GM21737 (cell line): ENCODE results near the gene FBXO15.

ENCODE experiments used
- ATAC-seq: cut with Tn5 transposase; IDR thresholded peaks from one replicate; pipeline ENCODE4 v1.9.1; 2021; ENCODE audit warnings: mild to moderate bottlenecking, moderate library complexity; ENCODE audit not compliant: unreplicated experiment

The FBXO15 gene

DNA sequence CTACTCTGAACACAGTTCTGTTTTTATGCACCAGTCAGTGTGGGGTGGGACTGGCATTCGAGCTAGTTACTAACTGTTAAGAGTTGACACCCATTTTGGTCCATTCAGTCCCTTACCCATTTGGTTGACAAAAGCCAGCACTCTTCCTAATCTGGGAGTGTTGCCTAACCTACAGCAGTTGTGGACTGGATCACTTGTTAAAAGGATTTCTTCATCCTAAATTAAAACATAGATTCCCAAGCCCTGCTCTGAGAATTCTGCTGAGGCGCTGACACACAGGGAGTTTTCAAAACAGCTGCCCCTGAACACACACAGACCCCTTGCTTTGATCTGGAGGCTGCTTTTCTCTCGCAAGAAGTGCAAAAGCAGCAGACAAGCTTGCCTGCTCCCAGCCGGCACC, 7.1 kb upstream of the FBXO15 start:
- no peak for ATAC-seq

DNA sequence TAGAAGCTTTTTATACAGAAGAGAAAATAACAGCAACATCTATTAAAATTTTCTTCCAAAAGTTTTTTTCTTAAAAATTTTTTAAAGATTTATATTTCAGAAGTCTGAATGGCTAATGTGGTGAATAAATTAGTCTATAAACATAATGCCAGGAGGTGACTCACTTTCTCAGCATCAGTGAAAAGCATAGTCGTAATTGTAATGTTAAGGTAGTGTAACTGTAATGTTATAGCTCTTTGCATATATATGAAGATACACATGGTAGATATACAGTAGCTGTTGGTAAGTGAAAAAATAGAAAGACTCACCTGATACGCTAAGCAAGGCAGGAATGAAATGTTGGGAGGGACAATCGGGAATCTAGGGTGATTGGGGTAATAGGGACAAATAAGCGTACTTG, 6.2 kb upstream of the FBXO15 start:
- no peak for ATAC-seq

DNA sequence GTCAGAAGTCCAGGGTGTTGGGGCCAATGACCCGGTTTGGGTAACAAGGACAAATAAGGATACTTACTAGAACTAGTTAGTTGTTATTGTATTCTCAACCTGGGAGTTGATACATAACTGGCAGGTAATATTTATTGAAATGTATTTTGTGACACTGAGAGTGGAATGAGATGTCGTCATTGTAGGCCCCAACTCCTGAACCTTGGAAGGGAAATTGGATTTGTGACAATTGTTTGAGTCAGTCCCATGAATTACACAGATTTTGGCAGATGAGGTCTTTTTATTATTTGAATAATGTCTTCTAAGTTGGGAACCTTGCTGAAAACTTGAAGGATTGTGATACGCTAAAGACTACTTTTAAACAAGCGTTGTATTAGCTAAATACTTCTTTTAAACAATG, 5.7 kb upstream of the FBXO15 start:
- ATAC-seq = no peak

DNA sequence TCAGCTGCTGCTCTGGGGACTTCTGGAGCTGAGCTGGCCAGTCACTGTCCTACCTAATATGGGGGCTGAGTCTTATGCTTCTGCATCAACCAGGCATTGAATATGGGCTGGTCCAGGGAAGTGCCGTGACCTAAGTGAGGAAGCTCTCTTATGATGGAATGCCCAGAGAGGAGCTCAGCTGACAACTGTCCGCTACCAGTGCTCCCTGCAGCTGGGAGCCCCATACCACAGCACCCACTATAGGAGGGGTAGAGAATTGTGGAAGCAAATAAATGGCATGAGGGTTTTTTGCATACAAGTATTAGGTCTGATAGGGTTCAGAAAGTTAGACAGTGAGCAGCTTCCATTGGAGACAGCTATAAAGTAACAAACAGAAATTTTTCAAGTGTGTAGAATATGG, 5.2 kb upstream of the FBXO15 start:
- ATAC-seq = no peak

DNA sequence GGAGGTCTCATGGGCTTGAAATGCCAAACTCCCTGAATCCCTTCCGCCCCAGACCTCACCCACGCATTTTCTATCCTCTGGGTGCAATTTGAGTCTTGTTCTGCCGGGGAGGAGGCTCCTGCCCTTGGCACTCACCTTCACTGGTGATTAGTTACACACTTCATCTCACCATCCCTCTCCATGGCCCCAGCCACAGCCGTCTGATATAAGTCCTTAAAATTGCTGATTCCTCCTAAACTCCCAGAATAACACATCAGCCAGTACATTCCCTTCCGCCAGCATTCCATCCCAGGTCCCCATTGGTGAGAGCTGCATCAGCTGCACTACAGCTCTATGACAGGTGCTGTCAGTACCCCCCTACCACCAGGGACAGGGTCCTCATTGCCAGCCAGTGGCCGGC, 4.6 kb upstream of the FBXO15 start:
- ATAC-seq = no peak

DNA sequence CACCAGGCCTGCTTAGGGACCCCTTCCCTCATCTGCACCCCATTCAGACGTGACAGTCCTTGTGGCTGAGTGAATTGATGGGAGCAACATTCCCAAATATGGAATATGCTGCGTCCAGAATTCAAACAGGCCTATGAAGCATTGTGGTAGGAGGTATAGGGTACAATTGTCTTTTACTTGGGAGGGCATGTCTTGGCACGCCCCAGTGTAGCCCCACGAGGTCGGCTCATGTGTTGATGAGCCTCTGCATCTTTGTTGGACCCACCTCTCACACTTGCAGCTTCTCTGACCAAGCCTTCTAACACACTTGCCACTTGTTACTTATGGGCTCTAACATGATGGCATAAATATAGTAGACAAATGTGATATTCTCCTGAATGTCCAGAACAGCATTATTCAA, 2.2 kb upstream of the FBXO15 start:
- no peak for ATAC-seq

DNA sequence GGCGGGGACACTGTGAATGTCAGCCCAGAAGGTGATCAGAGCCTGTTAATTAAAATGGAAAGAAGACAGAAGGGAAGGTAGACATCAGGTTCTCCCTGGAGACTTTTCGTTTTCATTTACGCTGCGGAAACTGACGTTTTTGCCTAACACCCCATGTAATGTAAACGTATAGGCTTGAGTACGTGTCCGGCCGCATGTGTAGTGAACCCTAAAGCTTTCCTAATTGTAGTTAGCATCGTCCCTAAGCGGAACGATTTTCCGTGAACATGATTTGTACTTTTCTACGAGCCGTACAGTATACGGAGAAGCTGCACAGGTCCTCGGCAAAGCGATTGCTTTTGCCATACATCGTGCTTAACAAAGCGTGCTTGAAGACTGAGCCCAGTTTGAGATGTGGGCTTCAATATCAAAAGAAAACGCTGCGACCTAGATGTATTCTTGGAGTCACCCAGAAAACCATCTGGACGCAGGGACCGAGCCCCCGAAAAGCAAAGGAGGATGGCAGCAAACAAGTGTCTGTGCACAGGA, 973 bp upstream of the FBXO15 start:
- ATAC-seq = no peak

DNA sequence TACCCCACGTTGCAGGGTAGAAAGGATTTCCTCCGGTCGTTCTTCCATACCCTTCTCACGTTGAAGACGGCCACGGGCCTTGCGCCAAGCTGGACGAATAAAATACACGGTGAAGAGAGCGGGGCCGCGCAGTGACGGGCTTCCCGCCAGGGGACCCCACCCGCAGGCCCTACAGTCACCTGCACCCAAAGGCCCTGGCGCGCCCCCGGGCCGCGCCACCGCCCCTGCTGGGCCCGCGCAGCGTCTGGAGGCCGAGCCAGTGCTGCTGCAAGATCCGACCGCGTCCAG, 199 bp downstream of the FBXO15 start:
- ATAC-seq = no peak

DNA sequence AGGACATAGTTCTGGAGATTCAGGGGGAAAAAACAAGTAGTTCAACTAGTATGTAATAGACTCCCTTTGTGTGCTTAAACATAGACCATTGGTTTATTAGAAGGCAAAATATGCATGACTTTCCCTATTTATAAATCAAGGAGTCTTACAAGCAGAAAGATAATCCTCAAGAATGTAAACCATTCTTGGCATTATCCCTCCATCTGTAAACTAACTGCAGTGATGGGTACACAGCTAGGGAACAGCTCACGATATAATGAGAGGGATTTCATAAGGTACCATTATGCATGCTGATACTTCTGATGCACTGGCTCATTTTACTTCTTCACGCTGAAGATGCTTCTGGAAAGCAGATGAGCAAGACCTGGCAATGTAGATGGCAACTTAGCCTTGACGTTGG, 878 bp downstream of the FBXO15 start:
- ATAC-seq = no peak

DNA sequence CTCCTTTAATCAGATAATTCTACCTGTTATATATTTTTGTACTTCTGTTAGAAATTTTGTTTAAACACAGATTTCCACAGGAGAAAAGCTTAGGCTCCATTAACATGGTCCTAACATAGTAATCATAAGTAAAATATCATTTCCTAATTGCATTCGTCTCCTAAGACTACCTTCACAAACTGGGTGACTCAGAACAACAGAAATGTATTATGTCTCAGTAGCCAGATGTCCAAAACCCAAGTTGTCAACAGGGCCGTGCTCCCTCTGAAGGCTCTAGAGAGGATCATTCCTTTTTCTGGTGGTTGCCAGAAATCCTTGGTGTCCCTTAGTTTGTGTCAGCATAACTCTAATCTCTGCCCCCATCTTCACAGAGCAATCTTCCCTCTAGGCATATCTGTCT, 5.4 kb downstream of the FBXO15 start:
- no peak for ATAC-seq

DNA sequence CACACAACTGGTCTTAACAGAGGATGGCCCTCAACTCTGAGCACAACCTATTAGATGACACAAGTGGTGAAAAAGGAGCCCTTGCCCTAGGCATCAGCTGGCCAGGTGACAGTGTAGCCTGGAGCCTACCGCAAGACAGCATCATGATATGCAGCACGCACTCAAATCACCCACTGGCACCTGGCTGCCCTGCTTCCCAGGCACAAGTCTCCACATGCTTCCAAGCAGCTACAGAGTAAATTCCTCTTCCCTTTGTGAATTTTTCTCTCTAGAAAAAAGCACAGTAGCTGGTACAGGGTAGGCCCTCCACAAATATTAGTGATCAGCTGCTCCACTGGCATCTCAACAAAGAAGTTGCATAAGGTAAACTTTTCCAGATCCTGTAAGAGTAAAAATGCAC, 6.0 kb downstream of the FBXO15 start:
- no peak for ATAC-seq

DNA sequence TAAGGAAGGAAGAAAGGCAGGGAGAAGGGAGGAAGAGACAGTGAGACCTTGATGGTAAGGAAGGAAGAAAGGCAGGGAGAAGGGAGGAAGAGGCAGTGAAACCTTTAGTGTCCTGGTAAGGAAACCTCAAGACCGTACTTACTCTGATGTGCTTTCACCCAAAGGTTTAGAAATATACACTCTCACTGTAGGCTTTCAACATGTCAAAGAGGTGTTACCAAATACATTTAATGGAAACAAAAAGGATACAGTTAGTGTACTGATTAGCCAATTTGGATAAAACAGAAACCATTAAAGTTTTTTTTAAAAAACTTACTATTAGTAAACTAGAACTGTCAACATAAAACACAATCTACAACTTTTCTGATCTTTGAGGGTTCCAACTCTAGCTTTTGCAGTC, 7.1 kb downstream of the FBXO15 start:
- ATAC-seq = no peak

DNA sequence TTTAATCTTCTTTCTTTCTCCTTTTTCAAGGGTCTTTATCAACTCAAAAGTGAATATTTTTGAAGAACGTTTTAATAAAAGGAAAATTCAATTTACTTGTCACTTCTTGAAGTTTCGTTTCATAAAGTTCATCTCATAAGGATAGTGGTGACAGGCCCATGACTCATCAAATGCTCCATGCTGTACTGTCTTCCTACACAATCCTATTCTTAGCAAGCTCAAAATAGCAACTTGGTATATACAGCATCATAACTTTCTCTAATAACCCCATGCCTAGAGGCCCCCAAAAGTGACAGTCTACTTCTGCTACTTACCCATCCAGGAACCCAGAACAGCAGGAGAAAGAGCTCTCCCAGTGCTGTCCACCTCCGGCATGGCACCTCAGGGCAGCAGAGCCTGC, 7.7 kb downstream of the FBXO15 start:
- no peak for ATAC-seq

DNA sequence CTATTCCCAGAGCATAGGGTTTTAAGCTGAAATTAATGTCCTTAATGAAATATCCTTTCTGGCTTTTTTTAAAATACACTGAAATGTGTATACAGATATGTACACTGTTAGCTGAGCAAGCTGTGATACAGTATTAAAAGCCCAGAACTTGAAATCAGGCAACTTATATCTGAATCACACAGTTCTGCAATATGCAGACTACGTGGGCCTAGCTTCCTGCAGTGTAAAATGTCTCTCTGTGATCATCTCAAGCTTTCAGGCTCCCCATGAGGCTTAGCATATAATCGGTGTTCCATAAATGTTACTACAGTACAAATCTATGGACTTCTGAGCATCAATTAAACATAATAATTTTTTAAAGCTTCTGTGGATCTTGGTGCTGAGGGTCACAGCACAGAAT, 8.2 kb downstream of the FBXO15 start:
- no peak for ATAC-seq

DNA sequence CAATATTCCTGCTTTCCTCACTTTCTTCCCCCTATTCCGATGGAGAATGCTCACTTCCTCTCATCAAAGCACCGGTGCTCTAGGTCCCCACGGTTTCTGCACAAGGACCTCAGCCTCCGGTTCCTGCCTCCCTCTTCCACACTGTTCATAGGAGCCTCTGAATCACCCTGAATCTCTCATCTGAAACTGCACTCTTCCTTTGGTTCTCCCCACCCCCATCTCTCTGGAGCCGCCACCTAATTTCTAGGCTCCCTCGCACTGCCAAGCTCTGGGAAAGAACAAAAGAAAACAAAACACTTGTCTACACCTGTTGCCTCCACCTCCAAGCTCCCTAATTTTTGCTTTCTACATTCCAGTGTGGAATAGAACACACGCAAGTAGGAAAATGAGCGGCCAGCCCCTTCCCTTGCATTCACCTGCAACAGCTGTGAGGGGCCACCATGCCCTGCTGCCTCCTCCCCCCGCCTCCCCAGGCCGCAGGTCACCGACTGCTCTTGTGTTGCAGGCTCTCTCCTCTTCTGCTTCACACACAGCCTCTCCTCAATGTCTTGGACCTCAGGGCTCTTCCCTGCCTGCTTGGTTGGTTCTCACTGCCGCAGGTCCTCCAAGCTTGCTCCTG, 9.6 kb downstream of the FBXO15 start:
- no peak for ATAC-seq

DNA sequence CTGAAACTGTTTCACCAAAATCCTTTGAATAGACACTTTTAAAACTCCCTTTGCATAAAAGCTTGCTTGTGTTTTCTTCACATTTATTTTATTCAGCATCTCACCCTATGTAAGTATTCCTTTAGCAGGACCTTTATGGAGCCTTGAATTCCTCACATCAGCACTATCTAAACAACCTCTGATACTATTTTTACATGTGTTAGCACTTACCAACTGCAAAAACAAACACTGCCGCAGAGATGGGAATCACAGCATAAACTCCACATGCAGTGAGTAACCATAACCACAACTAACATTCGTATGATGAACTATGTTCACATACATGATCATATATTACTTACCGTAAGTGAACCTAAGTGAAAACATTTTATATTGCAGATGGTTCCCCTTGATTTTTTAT, 15.4 kb downstream of the FBXO15 start:
- no peak for ATAC-seq

DNA sequence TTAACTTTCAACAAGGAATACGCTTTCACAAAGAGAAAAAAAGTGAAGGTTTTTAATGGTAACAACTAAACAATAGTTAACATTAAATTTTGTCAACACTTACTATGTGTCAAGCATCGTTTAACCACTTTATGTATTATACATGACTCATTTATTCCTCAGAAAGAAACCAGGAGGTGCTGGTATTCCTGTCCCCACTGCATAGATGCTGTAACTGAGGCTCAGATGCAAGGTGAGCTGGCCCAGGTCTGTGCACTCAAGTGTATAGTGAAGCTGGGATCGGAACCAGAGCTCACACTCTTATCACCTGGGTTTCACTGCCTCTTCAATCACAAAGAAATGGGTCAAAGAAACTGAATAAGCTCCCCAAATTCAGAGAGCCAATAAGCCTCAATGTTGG, 16.5 kb downstream of the FBXO15 start:
- ATAC-seq = no peak

DNA sequence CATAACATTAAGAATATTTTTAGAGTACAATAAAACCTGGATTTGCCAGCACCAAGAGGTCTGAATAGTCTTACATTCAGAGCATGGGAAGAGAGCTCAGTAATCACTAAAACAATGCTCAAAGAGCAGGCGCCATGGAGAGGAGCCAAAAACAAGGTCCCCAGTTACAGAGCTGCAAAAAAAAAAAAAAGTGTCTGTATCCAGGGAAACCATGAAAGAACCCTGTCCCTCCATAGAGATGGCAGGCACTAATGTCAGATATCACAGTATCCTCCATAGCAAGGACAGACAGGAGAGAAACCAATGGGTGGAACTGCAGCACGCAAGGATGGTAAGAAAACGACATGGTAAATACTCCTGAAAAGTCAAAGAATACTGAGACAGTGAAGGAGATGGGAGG, 19.5 kb downstream of the FBXO15 start:
- ATAC-seq = no peak

DNA sequence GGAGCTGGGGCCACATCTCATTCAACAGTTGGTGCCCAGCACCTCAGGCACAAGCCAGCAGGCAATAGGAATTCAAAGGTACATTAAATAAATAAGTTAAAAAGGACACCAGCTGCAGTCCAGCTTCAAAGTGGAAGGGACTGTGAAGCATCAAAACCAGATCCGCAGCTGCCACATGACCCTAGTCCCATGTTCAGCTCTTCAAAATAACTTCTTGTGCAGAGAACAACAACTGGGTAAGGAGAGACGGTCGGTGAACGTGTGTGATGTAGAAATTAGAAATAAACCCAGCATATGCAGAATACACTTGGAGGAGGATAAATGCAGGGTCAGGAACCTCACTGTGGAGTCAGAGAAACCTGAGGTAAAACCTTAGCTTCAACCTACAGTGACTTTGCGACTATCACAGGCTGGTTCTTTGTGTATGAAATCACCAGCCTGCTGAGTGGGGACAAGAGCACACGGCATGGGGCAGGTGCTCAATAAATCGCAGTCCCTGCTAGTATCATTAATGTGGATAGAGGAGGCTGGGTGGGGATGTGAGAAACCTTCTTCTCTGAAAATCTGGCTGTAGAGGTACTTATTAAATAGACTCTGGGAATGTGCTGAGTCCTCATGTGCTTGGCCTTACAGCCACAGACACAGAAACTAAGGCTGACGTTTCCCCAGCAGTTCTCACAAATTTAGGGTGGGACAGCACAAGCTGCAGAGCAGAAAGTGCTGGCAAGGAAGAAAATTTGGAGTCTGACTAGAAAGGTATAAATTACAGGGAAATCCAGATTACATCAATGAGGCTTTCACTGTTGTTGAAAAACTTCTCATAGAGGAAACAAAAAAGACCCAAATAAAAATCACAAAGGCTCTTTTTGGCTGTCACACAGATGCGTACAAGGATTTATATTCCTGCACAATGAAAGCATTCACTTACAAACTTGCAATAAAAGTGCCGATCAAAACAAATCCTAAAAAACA, 20.7 kb downstream of the FBXO15 start:
- no peak for ATAC-seq

DNA sequence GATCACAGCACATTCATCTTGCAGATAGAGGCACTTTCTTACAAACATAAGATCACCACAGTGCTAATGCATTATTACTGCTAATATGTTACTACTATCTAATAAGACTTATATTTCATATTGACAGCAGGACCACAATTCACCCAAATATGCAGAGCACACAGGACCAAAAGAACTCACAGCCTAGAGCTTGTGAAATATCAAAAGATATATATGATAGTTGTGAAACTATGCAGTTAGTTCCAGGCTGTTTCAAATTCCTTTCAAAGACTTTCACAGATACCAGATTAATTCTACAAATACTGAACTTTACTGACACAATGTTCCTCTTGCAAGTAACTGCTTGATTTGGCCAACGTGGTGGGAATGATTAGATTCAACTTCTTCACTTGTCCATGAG, 23.0 kb downstream of the FBXO15 start:
- no peak for ATAC-seq

DNA sequence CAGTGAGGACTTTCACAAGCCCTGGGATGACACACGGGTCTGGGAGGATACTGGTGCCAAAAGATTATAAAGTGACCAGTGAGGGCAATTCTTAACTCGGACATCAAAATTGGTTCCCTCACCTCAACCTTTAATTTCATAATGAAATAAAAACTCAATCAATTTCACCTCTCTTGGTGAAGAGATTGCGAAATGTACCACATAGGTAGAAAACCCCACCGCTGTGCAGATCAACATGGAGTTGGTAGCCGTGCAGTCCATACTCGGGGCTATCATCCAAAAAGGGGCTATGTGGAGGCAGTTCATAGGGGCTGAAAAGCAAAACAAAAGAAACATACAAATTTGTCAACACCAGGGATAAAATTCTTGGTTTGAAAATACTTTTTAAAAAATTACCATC, 24.4 kb downstream of the FBXO15 start:
- no peak for ATAC-seq
